Measurements from ENCODE around the gene OR51B6.

DNA sequence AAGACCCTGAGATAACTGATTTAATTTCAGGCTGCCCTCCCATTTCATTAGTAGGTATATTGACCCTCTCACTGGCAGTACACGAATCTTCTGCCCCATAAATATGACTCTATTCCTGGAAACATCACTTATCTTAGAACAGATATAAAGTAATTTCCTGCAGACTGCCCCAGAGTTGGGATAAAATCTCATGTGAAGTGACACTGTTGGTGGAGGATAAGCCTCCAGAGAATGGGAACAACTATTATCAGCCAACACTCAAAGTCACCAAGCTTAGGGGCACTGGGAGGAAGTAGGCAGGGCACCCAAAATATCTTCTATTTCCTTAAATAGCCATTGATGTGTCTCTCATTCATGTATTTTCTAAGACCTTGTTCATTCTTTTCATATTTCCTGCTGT, 16.1 kb upstream of the OR51B6 start:
- TF ChIP-seq CTCF (conservative IDR thresholded peaks at IDR 0.05 in 1 of 2, IDR thresholded peaks at IDR 0.05 in 1 of 2; ENCODE audit: extremely low read depth in 1 of 2, insufficient read depth in 1 of 2, low read depth in 1 of 2, low read length in 2 of 2) (no peak), EZH2 (IDR thresholded peaks at IDR 0.05; ENCODE audit: borderline replicate concordance, low read length) (no peak)
